Neural progenitor cell (in vitro differentiated cells): ENCODE data around the gene F10. TPM values are rescaled to one million over a fixed set of nuclear protein-coding genes. Genes with fewer than 3 reads are reported as not detected.
A peak's percentile ranks its signal among the peaks of the same experiment; 100 is the strongest.

Experiments used
- DNase-seq: peaks from one replicate; pipeline ENCODE4 v3.0.0-alpha.2; 2016; ENCODE audit warnings: low spot score
- H2AFZ ChIP-seq: fragments of 200-600 bp; sonication (generic); replicated peaks from 2 replicates; pipeline ENCODE4 v1.6.1; 2016; ENCODE audit warnings: antibody characterized with exemption
- H3F3A ChIP-seq: fragments of 200-600 bp; sonication (generic); 2 replicates; pipeline ENCODE4 v1.6.1; 2016; ENCODE audit warnings: antibody characterized with exemption, low read depth
- H3K27ac ChIP-seq: fragments of 200-600 bp; sonication (generic); 2 replicates; pipeline ENCODE4 v1.5.1; 2016; ENCODE audit warnings: mild to moderate bottlenecking
- H3K27me3 ChIP-seq: fragments of 200-600 bp; sonication (generic); 2 replicates; pipeline ENCODE4 v1.6.1; 2016; ENCODE audit warnings: mild to moderate bottlenecking, moderate library complexity
- H3K36me3 ChIP-seq: fragments of 200-600 bp; sonication (generic); 2 replicates; pipeline ENCODE4 v1.5.1; 2016
- H3K4me1 ChIP-seq: fragments of 200-600 bp; sonication (generic); 2 replicates; pipeline ENCODE4 v1.6.1; 2016; ENCODE audit warnings: mixed run types
- H3K4me2 ChIP-seq: fragments of 200-600 bp; sonication (generic); 2 replicates; pipeline ENCODE4 v1.6.1; 2016
- H3K4me3 ChIP-seq: fragments of 200-600 bp; sonication (generic); 2 replicates; pipeline ENCODE4 v1.5.1; 2016
- H3K79me2 ChIP-seq: fragments of 200-600 bp; sonication (generic); 2 replicates; pipeline ENCODE4 v1.6.1; 2016; ENCODE audit warnings: low read depth
- H3K9ac ChIP-seq: fragments of 200-600 bp; sonication (generic); 2 replicates; pipeline ENCODE4 v1.6.1; 2016
- H3K9me3 ChIP-seq: fragments of 200-600 bp; sonication (generic); 2 replicates; pipeline ENCODE4 v1.5.1; 2016; ENCODE audit warnings: low read depth
- H4K20me1 ChIP-seq: fragments of 200-600 bp; sonication (generic); 2 replicates; pipeline ENCODE4 v1.6.1; 2016; ENCODE audit warnings: low read depth
- H3K27ac Mint-ChIP-seq: 3 replicates; pipeline ENCODE4 v1.8.0; 2021; ENCODE audit warnings: mixed read lengths
- H3K27me3 Mint-ChIP-seq: 2 replicates; pipeline ENCODE4 v1.8.0; 2022; ENCODE audit warnings: low read depth, mild to moderate bottlenecking, inconsistent platforms, moderate library complexity, mixed read lengths; ENCODE audit not compliant: insufficient read depth
- H3K36me3 Mint-ChIP-seq: 3 replicates; pipeline ENCODE4 v1.8.0; 2021; ENCODE audit warnings: mixed read lengths
- H3K4me1 Mint-ChIP-seq: 3 replicates; pipeline ENCODE4 v1.8.0; 2021; ENCODE audit warnings: mixed read lengths
- H3K4me3 Mint-ChIP-seq: 3 replicates; pipeline ENCODE4 v1.8.0; 2021; ENCODE audit warnings: mild to moderate bottlenecking, moderate library complexity, mixed read lengths
- H3K9me3 Mint-ChIP-seq: 3 replicates; pipeline ENCODE4 v1.8.0; 2020; ENCODE audit warnings: mixed read lengths
- EZH2 ChIP-seq: fragments of 200-600 bp; sonication (generic); IDR thresholded peaks from 2 replicates; pipeline ENCODE4 v1.6.1; 2017; ENCODE audit warnings: antibody characterized with exemption, mild to moderate bottlenecking, moderate library complexity
- EZH2phosphoT487 ChIP-seq: fragments of 200-600 bp; sonication (generic); IDR thresholded peaks from 2 replicates; pipeline ENCODE4 v1.6.1; 2017; ENCODE audit warnings: antibody characterized with exemption
- total RNA-seq: library from RNA; depleted of rRNA; stranded (reverse); fragments of >200 nt; gene quantifications from 2 replicates; pipeline ENCODE4 v1.2.3, GENCODE V29; 2015; ENCODE audit warnings: low replicate concordance
- TF ChIP-seq, protein P1 (sequence below): fragments of 200-600 bp; sonication (generic); IDR thresholded peaks from 2 replicates; pipeline ENCODE4 v1.5.1; 2017; ENCODE audit warnings: antibody characterized with exemption, mild to moderate bottlenecking

Gene F10
- total RNA-seq, 1 donor from 2014 or later = 2.0 TPM

DNA sequence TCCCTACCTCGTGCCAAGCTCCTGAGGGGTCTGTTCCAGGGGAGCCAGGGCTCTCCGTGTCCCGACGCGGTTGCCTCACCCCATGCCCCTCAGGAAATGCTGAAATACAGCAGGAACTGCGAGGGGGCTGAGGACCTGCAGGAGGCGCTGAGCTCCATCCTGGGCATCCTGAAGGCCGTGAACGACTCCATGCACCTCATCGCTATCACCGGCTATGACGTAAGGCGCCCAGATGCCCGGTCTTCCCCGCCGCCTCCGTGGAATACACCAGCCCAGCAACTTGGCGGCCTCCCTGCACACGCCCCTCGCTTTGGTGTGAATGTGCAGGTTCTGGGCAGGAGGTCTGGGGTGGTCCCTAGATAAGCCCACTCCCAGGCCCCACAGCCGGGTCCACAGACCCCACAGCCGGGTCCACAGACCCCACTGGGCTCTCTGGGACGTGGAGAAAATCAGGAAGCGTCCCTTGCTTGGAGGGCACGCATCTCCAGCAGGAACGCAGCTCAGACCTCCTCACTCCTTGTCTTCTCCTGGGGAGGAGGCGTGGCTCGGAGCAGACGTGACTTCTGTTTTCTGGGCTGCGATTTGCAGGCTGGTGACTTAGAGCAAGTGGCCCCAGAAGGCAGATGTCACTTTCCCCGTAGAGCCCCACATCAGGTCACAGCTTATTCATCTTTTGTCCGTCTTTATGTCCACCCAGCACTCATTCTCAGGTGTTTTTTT lies 36.4 kb upstream of the F10 start:
- Histone ChIP-seq H3F3A (no peaks in the 10 kb centered on the region), H3K4me2 (no peak overlapping the region), H3K27me3 (no peaks in the 10 kb centered on the region), H3K36me3 (no peaks in the 10 kb centered on the region), H3K4me3 (no peak overlapping the region), H3K4me1 (no peaks in the 10 kb centered on the region), H3K9me3 (no peaks in the 10 kb centered on the region), H3K79me2 (no peaks in the 10 kb centered on the region), H3K27ac (no peak overlapping the region), H2AFZ (no peak overlapping the region), H4K20me1 (no peaks in the 10 kb centered on the region), H3K9ac (no peak overlapping the region)
- H3K9me3 Mint-ChIP-seq = no peaks in the 10 kb centered on the region
- no peak overlapping the region for H3K27ac Mint-ChIP-seq
- TF ChIP-seq EZH2 = no peak
- TF ChIP-seq, protein P1, sequence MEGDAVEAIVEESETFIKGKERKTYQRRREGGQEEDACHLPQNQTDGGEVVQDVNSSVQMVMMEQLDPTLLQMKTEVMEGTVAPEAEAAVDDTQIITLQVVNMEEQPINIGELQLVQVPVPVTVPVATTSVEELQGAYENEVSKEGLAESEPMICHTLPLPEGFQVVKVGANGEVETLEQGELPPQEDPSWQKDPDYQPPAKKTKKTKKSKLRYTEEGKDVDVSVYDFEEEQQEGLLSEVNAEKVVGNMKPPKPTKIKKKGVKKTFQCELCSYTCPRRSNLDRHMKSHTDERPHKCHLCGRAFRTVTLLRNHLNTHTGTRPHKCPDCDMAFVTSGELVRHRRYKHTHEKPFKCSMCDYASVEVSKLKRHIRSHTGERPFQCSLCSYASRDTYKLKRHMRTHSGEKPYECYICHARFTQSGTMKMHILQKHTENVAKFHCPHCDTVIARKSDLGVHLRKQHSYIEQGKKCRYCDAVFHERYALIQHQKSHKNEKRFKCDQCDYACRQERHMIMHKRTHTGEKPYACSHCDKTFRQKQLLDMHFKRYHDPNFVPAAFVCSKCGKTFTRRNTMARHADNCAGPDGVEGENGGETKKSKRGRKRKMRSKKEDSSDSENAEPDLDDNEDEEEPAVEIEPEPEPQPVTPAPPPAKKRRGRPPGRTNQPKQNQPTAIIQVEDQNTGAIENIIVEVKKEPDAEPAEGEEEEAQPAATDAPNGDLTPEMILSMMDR = peak; percentile 49
- no peak for TF ChIP-seq EZH2phosphoT487
- H3K4me3 Mint-ChIP-seq = no peak overlapping the region
- peaks cover 7% of the 10 kb centered on the region for H3K36me3 Mint-ChIP-seq
- peaks cover 11% of the 10 kb centered on the region for H3K4me1 Mint-ChIP-seq
- peaks cover 4% of the 10 kb centered on the region for H3K27me3 Mint-ChIP-seq
- peak; percentile 55 for DNase-seq

DNA sequence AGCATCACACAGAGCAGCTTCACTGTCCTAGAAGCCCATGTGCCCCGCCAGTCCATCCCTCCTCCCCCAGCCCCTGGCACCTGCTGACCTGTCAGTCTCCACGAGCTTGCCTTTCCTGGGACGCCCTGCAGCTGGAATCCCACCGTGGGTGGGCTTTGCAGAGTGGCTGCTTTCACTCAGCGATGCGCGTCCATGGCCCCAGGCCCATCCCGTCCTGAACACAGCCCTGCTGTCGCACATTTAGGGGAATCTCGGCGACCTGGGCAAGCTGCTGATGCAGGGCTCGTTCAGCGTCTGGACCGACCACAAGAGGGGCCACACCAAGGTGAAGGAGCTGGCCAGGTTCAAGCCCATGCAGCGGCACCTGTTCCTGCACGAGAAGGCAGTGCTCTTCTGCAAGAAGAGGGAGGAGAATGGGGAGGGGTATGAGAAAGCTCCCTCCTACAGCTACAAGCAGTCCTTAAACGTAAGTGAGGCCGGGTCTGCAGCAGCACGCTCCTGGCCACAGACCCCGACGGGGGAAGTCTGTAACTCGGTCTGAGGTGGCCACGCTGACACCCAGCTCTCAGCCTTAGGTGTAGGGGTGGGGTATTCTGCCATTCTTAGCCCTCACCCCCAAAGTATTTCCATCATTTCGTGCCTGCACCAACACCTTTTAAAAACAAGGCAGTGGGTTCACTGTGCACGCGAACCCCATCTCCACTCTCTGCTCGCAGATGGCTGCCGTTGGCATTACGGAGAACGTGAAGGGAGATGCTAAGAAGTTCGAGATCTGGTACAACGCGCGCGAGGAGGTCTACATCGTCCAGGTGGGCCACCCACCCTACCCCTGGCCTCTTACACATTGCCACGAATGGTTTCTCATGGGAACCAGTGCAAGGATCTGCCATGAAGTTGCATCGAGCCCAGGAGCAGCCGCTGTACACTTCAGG lies 35.3 kb upstream of the F10 start:
- no peak overlapping the region for H3K4me2 ChIP-seq
- DNase-seq = no peak
- H3K9ac ChIP-seq = no peak overlapping the region
- Mint-ChIP-seq H3K36me3 (peaks cover 5% of the 10 kb centered on the region), H3K4me1 (peaks cover 11% of the 10 kb centered on the region), H3K9me3 (no peaks in the 10 kb centered on the region), H3K27ac (peak overlapping the region; percentile 29), H3K4me3 (no peak overlapping the region), H3K27me3 (peaks cover 4% of the 10 kb centered on the region)
- no peak overlapping the region for H2AFZ ChIP-seq
- no peaks in the 10 kb centered on the region for H3K36me3 ChIP-seq
- TF ChIP-seq EZH2 = no peak
- TF ChIP-seq, protein P1 = no peak
- TF ChIP-seq EZH2phosphoT487 = no peak
- no peaks in the 10 kb centered on the region for H3K4me1 ChIP-seq
- H3K79me2 ChIP-seq = no peaks in the 10 kb centered on the region
- no peaks in the 10 kb centered on the region for H3F3A ChIP-seq
- no peaks in the 10 kb centered on the region for H4K20me1 ChIP-seq
- no peaks in the 10 kb centered on the region for H3K27me3 ChIP-seq
- no peak overlapping the region for H3K27ac ChIP-seq
- no peak overlapping the region for H3K4me3 ChIP-seq
- H3K9me3 ChIP-seq = no peaks in the 10 kb centered on the region

DNA sequence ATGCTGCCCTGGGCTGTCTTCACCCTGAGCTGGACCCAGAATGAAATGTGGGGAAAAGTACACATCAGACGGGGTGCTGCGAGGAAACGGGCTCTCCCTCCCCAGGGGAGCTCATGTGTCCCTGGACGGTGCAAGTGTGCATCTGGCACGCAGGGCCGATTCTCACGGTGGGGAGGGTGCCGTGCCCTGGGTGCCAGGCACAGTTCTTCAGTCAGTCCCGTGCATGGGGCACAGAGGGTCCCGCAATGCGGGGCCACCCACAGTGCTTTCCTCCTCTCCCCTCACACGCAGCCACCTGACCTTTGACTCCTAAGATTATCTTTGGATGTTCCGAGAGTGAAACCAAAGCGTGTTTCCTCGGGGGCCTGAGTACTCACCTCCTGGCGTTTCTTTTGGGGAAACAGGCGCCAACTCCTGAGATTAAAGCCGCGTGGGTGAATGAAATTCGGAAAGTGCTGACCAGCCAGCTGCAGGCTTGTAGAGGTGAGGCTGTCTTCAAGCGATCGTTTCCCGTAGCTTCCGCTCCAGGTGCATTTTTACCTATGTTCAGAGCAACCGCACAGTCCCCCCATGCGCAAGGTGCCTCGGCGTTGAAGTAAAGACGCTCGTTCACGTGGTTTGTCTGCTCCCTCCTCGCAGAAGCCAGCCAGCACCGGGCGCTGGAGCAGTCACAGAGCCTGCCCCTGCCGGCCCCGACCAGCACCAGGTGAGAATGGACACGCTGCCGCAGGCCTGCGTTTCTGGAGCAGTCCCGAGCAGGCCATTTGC lies 34.5 kb upstream of the F10 start:
- H3K36me3 Mint-ChIP-seq = peaks cover 5% of the 10 kb centered on the region
- no peak overlapping the region for H3K4me3 Mint-ChIP-seq
- Histone ChIP-seq H3K79me2 (no peaks in the 10 kb centered on the region), H3K4me1 (no peaks in the 10 kb centered on the region), H3K27ac (no peak overlapping the region), H3K4me3 (no peak overlapping the region), H3K9ac (no peak overlapping the region), H3K4me2 (no peak overlapping the region), H4K20me1 (no peaks in the 10 kb centered on the region), H3F3A (no peaks in the 10 kb centered on the region), H3K36me3 (no peaks in the 10 kb centered on the region), H2AFZ (no peak overlapping the region), H3K9me3 (no peaks in the 10 kb centered on the region), H3K27me3 (no peaks in the 10 kb centered on the region)
- H3K27ac Mint-ChIP-seq = no peak overlapping the region
- H3K4me1 Mint-ChIP-seq = peaks cover 11% of the 10 kb centered on the region
- peaks cover 4% of the 10 kb centered on the region for H3K27me3 Mint-ChIP-seq
- DNase-seq = no peak
- no peak for TF ChIP-seq EZH2phosphoT487
- no peak for TF ChIP-seq EZH2
- TF ChIP-seq, protein P1 = no peak
- H3K9me3 Mint-ChIP-seq = no peaks in the 10 kb centered on the region
